Activated T-cell treated with anti-CD3 and anti-CD28 coated beads, Interleukin-2, amount 50 U/mL, for 72 hours (primary cell): ENCODE data around the gene PGGT1B. TPM values are rescaled to one million over a fixed set of nuclear protein-coding genes. Genes with fewer than 3 reads are reported as not detected.
A peak's percentile ranks its signal among the peaks of the same experiment; 100 is the strongest.

Experiments used
- ATAC-seq, 2 donors: fragments of 150-1000 bp; cut with Tn5 transposase; replicated peaks in 1 of 2; 2 replicates each; pipeline ENCODE4 v1.10.0; 2021; ENCODE audit warnings: moderate library complexity in 2 of 2, mild to moderate bottlenecking in 1 of 2
- DNase-seq, 2 donors: peaks; one replicate each; pipeline ENCODE4 v3.0.0; 2021 to 2022; ENCODE audit warnings: mixed read lengths in 1 of 2
- H3K27ac Mint-ChIP-seq: one replicate; pipeline ENCODE4 v1.8.0; 2022; ENCODE audit warnings: mild to moderate bottlenecking, moderate library complexity, mixed read lengths
- H3K27me3 Mint-ChIP-seq: one replicate; pipeline ENCODE4 v1.8.0; 2022; ENCODE audit warnings: low read depth, mixed read lengths
- H3K36me3 Mint-ChIP-seq, 2 donors: one replicate each; pipeline ENCODE4 v1.8.0; 2022; ENCODE audit warnings: mixed read lengths in 2 of 2, mild to moderate bottlenecking in 1 of 2; ENCODE audit not compliant: insufficient read depth in 2 of 2
- H3K4me1 Mint-ChIP-seq: one replicate; pipeline ENCODE4 v1.8.0; 2022; ENCODE audit warnings: low read depth, mixed read lengths
- H3K4me3 Mint-ChIP-seq, 2 donors: one replicate each; pipeline ENCODE4 v1.8.0; 2022; ENCODE audit warnings: mild to moderate bottlenecking in 2 of 2, mixed read lengths in 2 of 2, moderate library complexity in 2 of 2
- H3K9me3 Mint-ChIP-seq, 2 donors: one replicate each; pipeline ENCODE4 v1.8.0; 2022; ENCODE audit warnings: mixed read lengths in 2 of 2
- total RNA-seq, 2 donors: library from RNA; stranded (reverse); gene quantifications; one replicate each; pipeline ENCODE4 v1.2.3, GENCODE V29; 2022

The PGGT1B gene
- total RNA-seq, 2 donors from 2014 or later = 47.5 TPM

DNA sequence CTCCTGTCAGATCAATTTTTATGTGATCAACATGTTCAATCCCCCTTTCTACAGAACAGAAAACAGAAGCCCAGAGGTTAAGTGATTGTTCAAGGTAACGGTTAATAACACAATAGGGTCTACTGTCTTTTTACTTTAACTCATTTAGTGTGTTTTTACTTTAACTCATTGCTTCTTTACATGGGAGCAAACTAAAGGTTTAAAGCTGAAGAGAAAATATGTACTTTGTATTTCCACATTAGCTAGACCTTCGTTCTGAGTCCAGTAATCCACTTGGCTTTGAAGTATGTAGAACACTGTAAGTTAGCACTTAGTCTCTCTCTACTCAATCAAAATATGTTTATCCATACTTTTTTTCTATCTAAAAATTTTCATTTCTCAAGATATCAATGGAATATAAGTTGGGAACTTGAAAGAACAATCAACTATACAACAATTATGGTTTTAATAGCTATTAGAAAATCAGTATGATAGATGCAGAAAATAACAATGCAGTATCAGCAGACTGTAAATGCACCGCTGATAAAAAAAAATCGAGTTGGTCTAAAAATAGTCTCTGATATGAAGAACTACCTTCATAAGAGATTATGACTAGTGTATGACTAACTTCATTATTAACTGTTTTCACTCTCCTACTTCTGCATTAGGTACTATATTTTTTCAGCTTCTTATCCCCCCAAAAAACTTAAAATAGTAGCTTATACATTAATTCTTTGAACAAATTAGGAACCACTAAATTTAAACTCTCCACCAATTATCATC lies 20.6 kb downstream of the PGGT1B start:
- Mint-ChIP-seq H3K27me3 (no peaks in the 10 kb centered on the region), H3K36me3 (peaks cover 2 to 9% of the 10 kb centered on the region in 2 donors), H3K4me1 (peaks cover 16% of the 10 kb centered on the region), H3K4me3 (no peak overlapping the region), H3K9me3 (no peaks in the 10 kb centered on the region), H3K27ac (no peak overlapping the region)
- ATAC-seq = no peak
- DNase-seq = no peak

DNA sequence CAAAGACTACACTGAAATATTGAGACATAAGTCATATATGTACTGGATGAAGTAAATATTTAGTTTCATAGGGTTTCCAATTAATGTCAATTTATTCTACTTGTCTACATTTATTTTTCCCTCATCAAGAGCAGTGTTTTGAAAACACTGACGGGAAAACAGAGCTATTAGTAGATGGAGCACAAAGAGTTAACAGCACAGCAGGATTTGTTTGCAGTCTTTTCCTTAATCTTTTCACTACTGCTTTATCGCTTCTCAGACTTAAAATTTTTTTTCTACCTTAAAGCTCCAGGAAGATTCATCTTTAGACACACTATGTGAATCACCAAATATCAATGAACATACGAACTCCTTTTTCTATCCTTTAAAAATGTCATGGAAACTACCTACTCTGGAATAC lies 25.6 kb downstream of the PGGT1B start:
- no peak for ATAC-seq
- H3K36me3 Mint-ChIP-seq = peaks cover 2 to 10% of the 10 kb centered on the region in 2 donors
- H3K9me3 Mint-ChIP-seq = no peaks in the 10 kb centered on the region
- H3K4me1 Mint-ChIP-seq = peaks cover 6% of the 10 kb centered on the region
- H3K4me3 Mint-ChIP-seq = no peak overlapping the region
- H3K27ac Mint-ChIP-seq = no peak overlapping the region
- no peaks in the 10 kb centered on the region for H3K27me3 Mint-ChIP-seq
- no peak for DNase-seq

DNA sequence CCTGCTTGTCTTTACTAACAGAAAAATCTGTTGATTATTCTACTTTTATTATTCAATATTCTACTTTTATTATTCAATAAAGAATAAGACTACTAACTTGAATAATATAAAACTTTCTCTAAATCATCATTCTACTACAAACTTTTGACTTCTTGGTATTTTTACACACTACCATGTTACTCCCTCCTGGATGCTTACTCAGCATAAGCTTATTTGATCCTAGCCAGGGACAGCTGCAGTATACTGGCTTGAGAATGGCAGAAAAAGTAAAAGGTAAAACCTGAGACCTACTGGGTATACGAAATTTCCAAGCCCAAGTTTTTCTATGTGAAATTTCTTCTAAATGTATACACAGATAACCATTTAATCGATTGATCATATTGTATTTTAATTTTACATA lies 26.1 kb downstream of the PGGT1B start:
- DNase-seq (no peak), ATAC-seq (no peak)
- no peak overlapping the region for H3K4me3 Mint-ChIP-seq
- H3K4me1 Mint-ChIP-seq = peaks cover 2% of the 10 kb centered on the region
- H3K36me3 Mint-ChIP-seq = peaks cover 4 to 7% of the 10 kb centered on the region in 2 donors
- no peaks in the 10 kb centered on the region for H3K9me3 Mint-ChIP-seq
- H3K27me3 Mint-ChIP-seq = no peaks in the 10 kb centered on the region
- H3K27ac Mint-ChIP-seq = no peak overlapping the region

DNA sequence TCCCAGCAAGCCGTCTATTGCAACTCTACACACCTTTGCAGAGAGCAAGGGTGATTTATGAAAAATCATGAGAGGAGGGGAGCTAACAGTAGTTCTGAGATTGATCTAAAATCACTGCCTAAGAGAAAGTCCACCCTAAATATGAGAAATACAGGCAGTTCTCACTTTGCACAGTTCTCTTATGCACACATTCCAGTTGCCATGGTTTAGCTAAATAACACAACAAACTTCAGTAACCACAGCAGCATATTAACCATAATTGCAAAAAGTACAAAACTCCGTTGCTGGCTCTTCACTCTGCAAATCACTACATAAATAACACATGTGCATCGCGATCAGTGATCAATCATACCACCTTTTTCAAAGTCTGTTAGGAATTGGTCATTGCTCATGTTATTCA lies 31.1 kb downstream of the PGGT1B start:
- no peaks in the 10 kb centered on the region for H3K9me3 Mint-ChIP-seq
- no peak overlapping the region for H3K4me3 Mint-ChIP-seq
- H3K27ac Mint-ChIP-seq = no peak overlapping the region
- H3K4me1 Mint-ChIP-seq = no peaks in the 10 kb centered on the region
- peaks cover 4 to 17% of the 10 kb centered on the region in 2 donors for H3K36me3 Mint-ChIP-seq
- H3K27me3 Mint-ChIP-seq = no peaks in the 10 kb centered on the region
- DNase-seq = no peak
- no peak for ATAC-seq

DNA sequence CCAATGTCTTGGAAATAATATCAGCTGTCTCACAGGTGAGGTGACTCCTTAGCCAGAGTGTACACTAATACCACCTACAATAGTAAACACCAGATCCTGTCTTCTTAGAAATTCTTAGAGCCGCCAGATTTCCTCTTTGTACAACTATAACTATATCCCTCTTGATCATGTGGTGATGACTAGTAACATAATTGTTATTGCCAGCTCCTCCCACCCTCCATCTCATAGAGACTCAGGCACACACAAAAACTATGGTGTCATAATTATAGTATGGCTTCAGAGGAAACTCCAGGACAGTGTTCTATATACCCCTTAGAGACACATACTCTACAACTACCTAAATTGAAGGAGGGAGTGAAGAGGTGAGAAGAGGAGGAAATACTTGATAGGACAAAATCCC lies 33.1 kb downstream of the PGGT1B start:
- ATAC-seq (no peak), DNase-seq (no peak)
- H3K4me3 Mint-ChIP-seq = no peak overlapping the region
- H3K4me1 Mint-ChIP-seq = no peaks in the 10 kb centered on the region
- no peak overlapping the region for H3K27ac Mint-ChIP-seq
- no peaks in the 10 kb centered on the region for H3K27me3 Mint-ChIP-seq
- H3K9me3 Mint-ChIP-seq = no peaks in the 10 kb centered on the region
- H3K36me3 Mint-ChIP-seq = peaks cover 5 to 17% of the 10 kb centered on the region in 2 donors

DNA sequence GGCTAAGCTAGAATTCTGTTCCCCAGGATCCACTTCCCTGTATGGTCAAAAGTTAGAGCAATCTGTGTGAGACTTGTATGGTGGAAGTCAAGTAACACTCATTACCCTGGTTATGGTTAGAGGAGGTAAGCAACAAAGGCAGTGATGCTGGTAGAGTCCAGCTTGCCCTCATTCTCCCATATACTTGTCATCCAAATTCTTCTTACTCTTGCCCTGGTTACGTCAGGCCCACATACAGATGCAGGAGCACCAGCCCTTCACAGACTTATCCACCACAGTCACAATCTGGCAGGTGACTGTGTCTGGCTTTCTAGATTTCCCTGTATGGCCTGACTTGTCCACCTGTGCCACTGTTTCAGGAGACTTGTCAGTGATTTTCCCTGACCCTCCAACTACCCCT lies 35.4 kb downstream of the PGGT1B start:
- DNase-seq = no peak
- peaks cover 5 to 15% of the 10 kb centered on the region in 2 donors for H3K36me3 Mint-ChIP-seq
- no peaks in the 10 kb centered on the region for H3K27me3 Mint-ChIP-seq
- no peak overlapping the region for H3K4me3 Mint-ChIP-seq
- H3K4me1 Mint-ChIP-seq = no peaks in the 10 kb centered on the region
- no peaks in the 10 kb centered on the region for H3K9me3 Mint-ChIP-seq
- ATAC-seq = no peak
- H3K27ac Mint-ChIP-seq = no peak overlapping the region

DNA sequence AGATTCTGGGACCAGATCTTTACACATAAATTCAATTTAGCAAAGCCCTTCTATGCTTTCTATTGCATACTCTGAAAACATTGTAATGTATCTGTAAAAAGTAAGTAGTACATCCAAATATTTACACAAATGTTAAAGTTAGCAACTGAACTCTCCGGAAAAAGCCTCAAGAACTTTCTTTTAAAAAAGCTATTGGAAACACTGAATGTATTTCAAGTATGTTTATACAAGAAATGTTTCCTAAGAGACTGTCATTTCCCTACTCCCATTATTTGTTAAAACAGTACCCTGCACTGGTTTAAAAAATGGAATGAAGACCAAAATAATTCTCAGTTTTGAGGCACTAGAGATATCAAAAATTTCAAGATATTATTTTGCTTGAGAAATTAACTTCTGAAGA lies 48.1 kb downstream of the PGGT1B start:
- ATAC-seq = no peak
- Mint-ChIP-seq H3K36me3 (peaks cover 2 to 10% of the 10 kb centered on the region in 2 donors), H3K4me3 (no peak overlapping the region)

DNA sequence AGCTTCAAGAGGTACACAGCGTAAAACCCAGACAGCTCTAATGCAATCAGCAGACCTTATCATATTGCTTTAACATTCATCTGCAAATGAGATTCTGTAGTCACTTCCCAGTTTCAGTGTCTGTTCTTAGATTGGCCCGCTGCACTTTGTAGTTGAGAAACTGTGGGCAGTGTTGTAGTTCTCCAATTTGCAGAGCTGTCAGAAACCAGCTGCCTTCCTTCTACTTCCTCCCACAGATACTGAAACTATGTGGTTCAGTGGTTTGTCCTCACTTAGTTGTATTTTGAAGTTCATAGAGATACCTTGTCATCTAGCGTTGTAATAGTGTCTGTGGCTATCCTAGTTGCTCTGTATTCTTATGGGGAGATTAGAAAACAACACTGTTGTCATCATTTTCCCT lies 53.4 kb downstream of the PGGT1B start:
- peak; percentile 56 to 67 for DNase-seq
- Mint-ChIP-seq H3K4me3 (peak overlapping the region in 1 of 2 donors; percentile 54), H3K36me3 (peaks cover 2 to 8% of the 10 kb centered on the region in 2 donors), H3K4me1 (peaks cover 12% of the 10 kb centered on the region), H3K27ac (no peak overlapping the region), H3K27me3 (no peaks in the 10 kb centered on the region), H3K9me3 (no peaks in the 10 kb centered on the region)
- ATAC-seq = peak; percentile 98 to 99

More for the DNA sequence above, 48.1 kb downstream of the PGGT1B start:
- Mint-ChIP-seq H3K4me1 (peaks cover 4% of the 10 kb centered on the region), H3K27ac (no peak overlapping the region), H3K9me3 (no peaks in the 10 kb centered on the region), H3K27me3 (no peaks in the 10 kb centered on the region)
- no peak for DNase-seq

DNA sequence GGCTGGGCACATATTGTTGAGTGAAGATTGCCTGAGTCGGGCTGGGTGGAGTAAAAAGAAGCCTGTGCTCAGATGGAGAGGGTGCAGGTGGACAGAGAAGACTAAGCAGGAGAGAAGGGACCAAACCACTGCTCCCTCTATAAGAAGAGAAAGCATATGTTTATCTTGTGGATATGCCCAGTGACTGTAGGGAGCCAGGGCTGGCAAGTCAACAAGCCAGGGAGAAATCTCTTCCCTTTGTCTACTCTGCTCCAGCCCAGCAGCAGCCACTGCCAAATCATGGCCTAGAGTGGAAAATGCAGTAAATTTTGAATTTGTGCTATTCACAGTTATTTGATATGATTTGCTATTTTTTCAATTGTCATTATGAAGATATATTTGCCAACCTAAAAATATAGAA lies 59.7 kb downstream of the PGGT1B start:
- Mint-ChIP-seq H3K4me1 (no peaks in the 10 kb centered on the region), H3K36me3 (peaks cover 0 to 3% of the 10 kb centered on the region in 2 donors), H3K27ac (no peak overlapping the region), H3K27me3 (no peaks in the 10 kb centered on the region), H3K4me3 (no peak overlapping the region), H3K9me3 (no peaks in the 10 kb centered on the region)
- DNase-seq = no peak
- no peak for ATAC-seq

DNA sequence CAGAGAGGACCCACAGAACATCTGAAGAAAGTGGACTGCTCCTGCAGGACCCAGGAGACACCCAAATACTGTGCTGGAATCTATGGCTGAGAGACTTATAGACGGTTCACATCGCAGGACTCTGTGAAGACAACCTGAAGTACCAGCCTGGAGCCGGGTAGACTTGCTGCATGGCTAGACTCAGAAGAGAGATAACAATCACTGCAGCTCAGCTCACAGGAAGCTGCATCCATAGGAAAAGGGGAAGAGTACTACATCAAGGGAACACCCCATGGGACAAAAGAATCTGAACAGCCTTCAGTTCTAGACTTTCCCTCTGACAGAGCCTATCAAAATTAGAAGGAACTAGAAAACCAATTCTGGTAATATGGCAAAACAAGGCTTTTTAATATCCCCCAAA lies 66.5 kb downstream of the PGGT1B start:
- H3K4me1 Mint-ChIP-seq = no peaks in the 10 kb centered on the region
- H3K36me3 Mint-ChIP-seq = peaks cover 0 to 3% of the 10 kb centered on the region in 2 donors
- H3K4me3 Mint-ChIP-seq = no peak overlapping the region
- no peaks in the 10 kb centered on the region for H3K27me3 Mint-ChIP-seq
- H3K27ac Mint-ChIP-seq = no peak overlapping the region
- DNase-seq = no peak
- H3K9me3 Mint-ChIP-seq = no peaks in the 10 kb centered on the region
- ATAC-seq = no peak

DNA sequence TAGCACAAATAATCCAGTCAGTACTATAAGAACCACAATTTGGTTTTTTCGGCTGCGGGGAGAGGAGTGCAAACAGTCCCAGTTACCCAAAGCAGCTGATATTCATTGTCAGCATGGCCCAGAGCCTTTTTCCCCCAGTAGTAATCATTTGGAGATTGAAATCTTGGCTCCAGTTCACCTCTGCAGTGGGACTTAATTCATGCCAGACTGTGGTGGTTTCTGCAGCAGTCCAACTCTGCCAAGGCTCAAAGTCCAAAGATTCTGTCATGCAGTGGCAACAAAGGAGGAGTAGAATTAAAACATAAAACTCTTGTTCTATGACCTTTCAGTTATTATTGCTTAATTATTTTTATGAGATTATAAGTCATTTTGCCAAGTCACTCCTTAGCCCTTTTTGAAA lies 68.0 kb downstream of the PGGT1B start:
- no peaks in the 10 kb centered on the region for H3K27me3 Mint-ChIP-seq

DNA sequence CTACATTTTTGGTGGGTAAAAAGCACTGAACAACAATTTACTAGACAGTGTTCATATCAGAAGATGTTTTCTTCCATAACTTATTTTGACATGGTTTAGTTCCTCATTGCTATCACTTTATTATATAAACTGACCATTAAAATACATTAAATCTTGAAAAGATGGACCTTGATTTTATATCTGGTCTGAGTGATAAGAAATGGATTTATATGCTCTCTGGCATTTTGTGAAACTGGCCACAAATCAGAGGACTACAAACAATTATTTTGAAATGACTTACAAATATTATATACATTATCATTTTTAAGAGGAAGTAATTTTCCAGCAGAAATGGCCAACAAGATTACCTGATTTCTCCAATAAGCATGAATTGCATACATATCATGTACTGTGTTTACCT lies 69.4 kb downstream of the PGGT1B start:
- ATAC-seq (no peak), DNase-seq (no peak)
- H3K9me3 Mint-ChIP-seq = no peaks in the 10 kb centered on the region
- H3K27ac Mint-ChIP-seq = peak overlapping the region; percentile 48
- H3K4me3 Mint-ChIP-seq = no peak overlapping the region
- no peaks in the 10 kb centered on the region for H3K36me3 Mint-ChIP-seq
- no peaks in the 10 kb centered on the region for H3K27me3 Mint-ChIP-seq
- no peaks in the 10 kb centered on the region for H3K4me1 Mint-ChIP-seq

More for the DNA sequence above, 68.0 kb downstream of the PGGT1B start:
- DNase-seq (no peak), ATAC-seq (no peak)
- Mint-ChIP-seq H3K9me3 (no peaks in the 10 kb centered on the region), H3K27ac (no peak overlapping the region), H3K4me3 (no peak overlapping the region), H3K4me1 (no peaks in the 10 kb centered on the region), H3K36me3 (no peaks in the 10 kb centered on the region)

DNA sequence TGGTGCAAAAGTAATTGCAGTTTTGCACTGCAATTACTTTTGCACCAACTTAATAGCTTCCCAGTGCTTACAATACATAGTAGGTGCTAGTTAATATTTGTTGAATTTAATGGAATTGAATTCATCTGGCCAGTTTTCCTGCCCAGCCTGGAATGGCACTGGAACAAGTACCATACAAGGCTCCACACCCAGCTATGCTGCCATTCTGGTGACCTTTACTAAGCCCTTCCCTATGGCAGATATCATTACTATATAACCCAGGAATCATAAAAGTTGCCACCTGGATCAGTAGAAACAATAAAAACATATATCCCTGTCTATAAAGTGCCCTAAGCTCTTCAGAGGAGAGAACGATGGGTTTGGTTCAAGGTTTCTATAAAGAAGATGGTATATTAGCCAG lies 70.6 kb downstream of the PGGT1B start:
- no peak for ATAC-seq

DNA sequence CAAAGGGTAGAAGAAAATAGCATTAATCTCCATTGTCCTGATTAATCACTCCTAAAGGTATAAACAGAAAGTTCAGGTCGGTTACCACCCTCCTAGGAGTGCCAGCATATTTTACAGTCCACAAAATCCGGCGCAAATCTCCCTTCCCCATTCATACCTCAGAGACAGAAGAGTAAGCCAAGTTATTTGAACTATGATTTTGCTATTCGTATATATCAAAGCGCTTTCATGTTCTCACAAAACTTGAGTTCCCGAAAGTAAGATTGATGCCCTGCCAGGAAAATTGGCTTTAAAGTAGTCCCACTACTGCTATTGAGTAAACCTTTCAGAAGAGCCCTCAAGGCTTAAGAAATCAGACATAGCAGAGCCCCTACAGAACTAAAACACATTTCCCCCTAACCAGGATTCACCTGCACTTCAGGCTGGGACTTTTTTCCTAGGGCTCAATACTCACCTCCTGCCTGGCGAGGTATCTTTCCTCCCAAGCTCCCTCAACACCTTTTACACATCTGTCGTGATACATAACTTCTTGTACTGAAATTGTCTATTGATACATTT lies 71.1 kb downstream of the PGGT1B start:
- Mint-ChIP-seq H3K4me3 (no peak overlapping the region), H3K27me3 (peaks cover 12% of the 10 kb centered on the region), H3K27ac (no peak overlapping the region), H3K36me3 (no peaks in the 10 kb centered on the region), H3K9me3 (no peaks in the 10 kb centered on the region), H3K4me1 (no peaks in the 10 kb centered on the region)
- DNase-seq (no peak), ATAC-seq (no peak)

More for the DNA sequence above, 70.6 kb downstream of the PGGT1B start:
- no peak overlapping the region for H3K4me3 Mint-ChIP-seq
- no peaks in the 10 kb centered on the region for H3K4me1 Mint-ChIP-seq
- no peak for DNase-seq
- no peaks in the 10 kb centered on the region for H3K36me3 Mint-ChIP-seq
- H3K9me3 Mint-ChIP-seq = no peaks in the 10 kb centered on the region
- H3K27ac Mint-ChIP-seq = no peak overlapping the region
- peaks cover 6% of the 10 kb centered on the region for H3K27me3 Mint-ChIP-seq
